A549 (cell line): ENCODE results near the gene PGM2L1.

ENCODE experiments used
- BHLHE40 ChIP-seq: IDR thresholded peaks from 2 replicates; pipeline ENCODE4 v1.6.1; 2012; ENCODE audit warnings: low read depth, low read length, inconsistent platforms
- CEBPB ChIP-seq, 2 experiments: fragments of >200 bp in 1 of 2; sonication (Bioruptor Twin) in 1 of 2; formaldehyde crosslinking in 1 of 2; IDR thresholded peaks; 2 replicates each; pipeline ENCODE4 v1.6.1; 2012 to 2016
- CHD2 ChIP-seq: fragments of 150-350 bp; IDR thresholded peaks from 2 replicates; pipeline ENCODE4 v1.6.1; 2014; ENCODE audit warnings: low read length; ENCODE audit not compliant: partially characterized antibody
- CTCF ChIP-seq: fragments of >200 bp; sonication (Bioruptor Twin); formaldehyde crosslinking; IDR thresholded peaks from 3 replicates; pipeline ENCODE4 v1.5.1; 2016
- EP300 ChIP-seq, 2 experiments: fragments of >200 bp; sonication (Bioruptor Twin); formaldehyde crosslinking; IDR thresholded peaks; 2 replicates in 1 of 2; 3 replicates in 1 of 2; pipeline ENCODE4 v1.6.1; 2016 to 2017
- HDAC2 ChIP-seq: fragments of 200-600 bp; sonication (generic); IDR thresholded peaks from 2 replicates; pipeline ENCODE4 v1.6.1; 2016
- MAFK ChIP-seq: fragments of 450-650 bp; IDR thresholded peaks from 2 replicates; pipeline ENCODE4 v1.6.1; 2014; ENCODE audit not compliant: partially characterized antibody
- MAX ChIP-seq: IDR thresholded peaks from 2 replicates; pipeline ENCODE4 v1.6.1; 2012
- POLR2A ChIP-seq: IDR thresholded peaks from 2 replicates; pipeline ENCODE4 v1.6.1; 2012; ENCODE audit warnings: mild to moderate bottlenecking, low read length
- RCOR1 ChIP-seq: fragments of 150-350 bp; IDR thresholded peaks from 2 replicates; pipeline ENCODE4 v1.6.1; 2014; ENCODE audit warnings: antibody characterized with exemption, low read length, low read depth
- REST ChIP-seq: fragments of 200-600 bp; sonication (generic); IDR thresholded peaks from 2 replicates; pipeline ENCODE4 v1.6.1; 2016; ENCODE audit warnings: antibody characterized with exemption, mild to moderate bottlenecking, moderate library complexity
- SMC3 ChIP-seq: fragments of >200 bp; sonication (Bioruptor Twin); formaldehyde crosslinking; IDR thresholded peaks from 3 replicates; pipeline ENCODE4 v1.6.1; 2018; ENCODE audit warnings: inconsistent platforms
- TF ChIP-seq, protein P1 (sequence below): IDR thresholded peaks from 2 replicates; pipeline ENCODE4 v1.6.1; 2012

GRCh38 chr11:74434528-74434927, 36.3 kb upstream of the PGM2L1 start:
- no peak for TF ChIP-seq CTCF
- TF ChIP-seq CHD2, result no peak
- TF ChIP-seq RCOR1, result no peak
- no peak for TF ChIP-seq HDAC2
- no peak for TF ChIP-seq POLR2A
- no peak for TF ChIP-seq CEBPB (IDR thresholded peaks at IDR 0.05)
- no peak for TF ChIP-seq EP300 (IDR thresholded peaks at IDR 0.05)
- no peak for TF ChIP-seq MAFK
- TF ChIP-seq REST, result no peak
- no peak for TF ChIP-seq MAX
- TF ChIP-seq BHLHE40, result no peak
- TF ChIP-seq, protein P1, sequence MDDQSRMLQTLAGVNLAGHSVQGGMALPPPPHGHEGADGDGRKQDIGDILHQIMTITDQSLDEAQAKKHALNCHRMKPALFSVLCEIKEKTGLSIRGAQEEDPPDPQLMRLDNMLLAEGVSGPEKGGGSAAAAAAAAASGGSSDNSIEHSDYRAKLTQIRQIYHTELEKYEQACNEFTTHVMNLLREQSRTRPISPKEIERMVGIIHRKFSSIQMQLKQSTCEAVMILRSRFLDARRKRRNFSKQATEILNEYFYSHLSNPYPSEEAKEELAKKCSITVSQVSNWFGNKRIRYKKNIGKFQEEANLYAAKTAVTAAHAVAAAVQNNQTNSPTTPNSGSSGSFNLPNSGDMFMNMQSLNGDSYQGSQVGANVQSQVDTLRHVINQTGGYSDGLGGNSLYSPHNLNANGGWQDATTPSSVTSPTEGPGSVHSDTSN, result no peak
- TF ChIP-seq SMC3, result no peak
